AG08396 (cell line): ENCODE results near the gene FAM156A.
"Not testable (repeated sequence)": the region's sequence is repeated elsewhere in the genome, so short reads cannot be mapped to it uniquely, and the experiment has no call there.

ENCODE experiments used
- DNase-seq: peaks from one replicate; pipeline ENCODE4 v3.0.0; 2012; ENCODE audit warnings: low spot score, mixed read lengths

The FAM156A gene

DNA sequence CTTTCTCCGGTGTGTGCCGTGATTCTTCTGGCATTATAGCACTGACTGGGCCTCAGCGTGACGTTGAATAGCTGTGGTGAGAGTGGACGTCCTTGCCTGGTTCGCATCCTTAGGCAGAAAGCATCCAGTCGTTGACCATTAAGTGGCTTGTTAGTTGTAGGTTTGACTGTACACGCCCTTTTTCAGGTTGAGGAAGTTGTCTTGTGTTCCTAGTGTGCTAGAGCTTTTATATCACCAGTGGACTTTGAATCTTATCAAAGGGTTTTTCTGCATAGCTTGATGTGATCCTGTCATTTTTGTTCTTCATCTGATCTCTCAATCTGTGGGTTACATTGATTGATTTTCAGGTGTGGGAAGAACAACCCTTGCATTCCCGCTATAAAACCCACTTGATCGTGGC lies 52.8 kb downstream of the FAM156A start:
- DNase-seq: not testable (repeated sequence)
